Measurements from ENCODE around the gene MYO5B. TPM values are rescaled to one million over a fixed set of nuclear protein-coding genes. Genes with fewer than 3 reads are reported as not detected.

Gene MYO5B
- total and polyA plus RNA-seq, 2 donors (not counting 1 experiment from before 2014, with no cell fraction given), result 0.30 to 1.7 TPM

GRCh38 chr18:50065039-50065438 lies 129.9 kb downstream of the MYO5B start:
- CTCF ChIA-PET, result no interaction called here
- H2AFZ ChIP-seq (ENCODE audit: insufficient read depth, low read depth, low read length, poor library complexity, severe bottlenecking), result no peak overlapping the region
- no peak overlapping the region for H3K4me3 ChIP-seq (ENCODE audit: control extremely low read depth in 1 of 5, extremely low read depth in 1 of 5, insufficient read depth in 1 of 5, low read depth in 2 of 5, low read length in 4 of 5)
- no peaks in the 10 kb centered on the region for H3K9me3 Mint-ChIP-seq (ENCODE audit: insufficient read depth)
- H3K4me3 Mint-ChIP-seq, result no peak overlapping the region
- intact Hi-C loops (cut with micrococcal nuclease), result no loop called here
- H3K9me3 ChIP-seq (ENCODE audit: control extremely low read depth in 1 of 3, control insufficient read depth in 2 of 3, insufficient read depth in 1 of 3, low read length in 2 of 3), result no peaks in the 10 kb centered on the region
- H3K27ac Mint-ChIP-seq, result no peak overlapping the region
- H4K20me1 ChIP-seq (ENCODE audit: control insufficient read depth, insufficient read depth, low read length, poor library complexity, severe bottlenecking), result no peaks in the 10 kb centered on the region
- TF ChIP-seq EZH2 (IDR thresholded peaks at IDR 0.05; ENCODE audit: borderline replicate concordance, insufficient read depth, low read depth, low read length, poor library complexity, severe bottlenecking), result no peak
- no peak for TF ChIP-seq CTCF (IDR thresholded peaks at IDR 0.05)
- no peaks in the 10 kb centered on the region for H3K4me1 ChIP-seq (ENCODE audit: control insufficient read depth in 2 of 2, insufficient read depth in 2 of 2, low read length in 2 of 2)
- H3K9ac ChIP-seq (ENCODE audit: low read length), result no peak overlapping the region
- POLR2A ChIA-PET, result no interaction called here
- DNase-seq, result no peak
- H3K27me3 ChIP-seq (replicated peaks in 1 of 4; ENCODE audit: control extremely low read depth in 1 of 4, control insufficient read depth in 3 of 4, insufficient read depth in 4 of 4, low read length in 3 of 4), result peaks cover 0 to 6% (median 1%) of the 10 kb centered on the region in 4 experiments
- no peaks in the 10 kb centered on the region for H3K4me1 Mint-ChIP-seq
- 100% methylated on average over 1 of the region's 3 CpGs for WGBS (ENCODE audit: insufficient coverage)
- peaks cover 33% of the 10 kb centered on the region for H3K27me3 Mint-ChIP-seq
- no peak overlapping the region for H3K4me2 ChIP-seq (replicated peaks; ENCODE audit: low read depth, low read length, poor library complexity, severe bottlenecking)
- no peak for ATAC-seq (ENCODE audit: low read depth)
- no peak overlapping the region for H3K27ac ChIP-seq (ENCODE audit: low read length in 2 of 2)
- H3K79me2 ChIP-seq (ENCODE audit: control insufficient read depth, insufficient read depth, low read length), result no peaks in the 10 kb centered on the region
- H3K36me3 ChIP-seq (replicated peaks in 1 of 2; ENCODE audit: control extremely low read depth in 1 of 2, control insufficient read depth in 1 of 2, extremely low read depth in 1 of 2, insufficient read depth in 2 of 2, low read length in 1 of 2), result no peaks in the 10 kb centered on the region

- intact Hi-C loops (cut with micrococcal nuclease), result no loop called here
- H3K4me3 Mint-ChIP-seq, result no peak overlapping the region
- no peak for ATAC-seq (ENCODE audit: low read depth)
These were observed 132.9 kb downstream of the MYO5B start for GRCh38 chr18:50061876-50062517.

More at GRCh38 chr18:50061876-50062517, 132.9 kb downstream of the MYO5B start:
- no peaks in the 10 kb centered on the region for H3K4me1 ChIP-seq (ENCODE audit: control insufficient read depth in 2 of 2, insufficient read depth in 2 of 2, low read length in 2 of 2)
- no peak overlapping the region for H3K27ac ChIP-seq (ENCODE audit: low read length in 2 of 2)
- Mint-ChIP-seq H3K4me1 (no peaks in the 10 kb centered on the region), H3K27me3 (peaks cover 40% of the 10 kb centered on the region), H3K9me3 (ENCODE audit: insufficient read depth) (no peaks in the 10 kb centered on the region), H3K27ac (no peak overlapping the region)
- peaks cover 0 to 6% (median 1%) of the 10 kb centered on the region in 4 experiments for H3K27me3 ChIP-seq (replicated peaks in 1 of 4; ENCODE audit: control extremely low read depth in 1 of 4, control insufficient read depth in 3 of 4, insufficient read depth in 4 of 4, low read length in 3 of 4)
- TF ChIP-seq EZH2 (IDR thresholded peaks at IDR 0.05; ENCODE audit: borderline replicate concordance, insufficient read depth, low read depth, low read length, poor library complexity, severe bottlenecking) (no peak), CTCF (IDR thresholded peaks at IDR 0.05) (no peak)
- 91% methylated on average over 4 of the region's 4 CpGs for WGBS (ENCODE audit: insufficient coverage)
- no peak overlapping the region for H3K4me2 ChIP-seq (replicated peaks; ENCODE audit: low read depth, low read length, poor library complexity, severe bottlenecking)
- no peak overlapping the region for H3K9ac ChIP-seq (ENCODE audit: low read length)
- no peak overlapping the region for H3K4me3 ChIP-seq (ENCODE audit: control extremely low read depth in 1 of 5, extremely low read depth in 1 of 5, insufficient read depth in 1 of 5, low read depth in 2 of 5, low read length in 4 of 5)
- ChIA-PET CTCF (no interaction called here), POLR2A (no interaction called here)
- no peak overlapping the region for H2AFZ ChIP-seq (ENCODE audit: insufficient read depth, low read depth, low read length, poor library complexity, severe bottlenecking)
- no peak for DNase-seq
- no peaks in the 10 kb centered on the region for H3K9me3 ChIP-seq (ENCODE audit: control extremely low read depth in 1 of 3, control insufficient read depth in 2 of 3, insufficient read depth in 1 of 3, low read length in 2 of 3)
- H3K79me2 ChIP-seq (ENCODE audit: control insufficient read depth, insufficient read depth, low read length), result no peaks in the 10 kb centered on the region
- no peaks in the 10 kb centered on the region for H3K36me3 ChIP-seq (replicated peaks in 1 of 2; ENCODE audit: control extremely low read depth in 1 of 2, control insufficient read depth in 1 of 2, extremely low read depth in 1 of 2, insufficient read depth in 2 of 2, low read length in 1 of 2)
- no peaks in the 10 kb centered on the region for H4K20me1 ChIP-seq (ENCODE audit: control insufficient read depth, insufficient read depth, low read length, poor library complexity, severe bottlenecking)

Measured in B cell (primary cell).